ENCODE data around the gene FBRSL1.

The FBRSL1 gene

GRCh38 chr12:132485619-132486018 lies 4.3 kb upstream of the FBRSL1 start:
- DNase-seq: no peak

GRCh38 chr12:132486168-132486567 lies 3.8 kb upstream of the FBRSL1 start:
- DNase-seq: no peak

- no peak for DNase-seq
These were observed 3.4 kb upstream of the FBRSL1 start for GRCh38 chr12:132486576-132486975.

GRCh38 chr12:132487311-132487741 lies 2.6 kb upstream of the FBRSL1 start:
- DNase-seq: no peak

GRCh38 chr12:132488127-132489077 lies 1.5 kb upstream of the FBRSL1 start:
- peak; percentile 47 for DNase-seq

- peak; percentile 73 for DNase-seq
These were observed 811 bp upstream of the FBRSL1 start for GRCh38 chr12:132489078-132489601.

- DNase-seq: no peak
These were observed 629 bp downstream of the FBRSL1 start for GRCh38 chr12:132490422-132491137.

- no peak for DNase-seq
These were observed 1.2 kb downstream of the FBRSL1 start for GRCh38 chr12:132491138-132491663.

- no peak for DNase-seq
These were observed 1.9 kb downstream of the FBRSL1 start for GRCh38 chr12:132491761-132492378.

GRCh38 chr12:132492522-132492921 lies 2.6 kb downstream of the FBRSL1 start:
- DNase-seq: no peak

- no peak for DNase-seq
These were observed 3.0 kb downstream of the FBRSL1 start for GRCh38 chr12:132492951-132493350.

- DNase-seq: no peak
These were observed 3.7 kb downstream of the FBRSL1 start for GRCh38 chr12:132493482-132494178.

- DNase-seq: no peak
These were observed 4.6 kb downstream of the FBRSL1 start for GRCh38 chr12:132494294-132495164.

GRCh38 chr12:132495165-132495544 lies 5.2 kb downstream of the FBRSL1 start:
- no peak for DNase-seq

GRCh38 chr12:132495629-132496357 lies 5.8 kb downstream of the FBRSL1 start:
- no peak for DNase-seq

GRCh38 chr12:132496358-132496669 lies 6.4 kb downstream of the FBRSL1 start:
- DNase-seq: no peak

GRCh38 chr12:132496710-132497109 lies 6.8 kb downstream of the FBRSL1 start:
- no peak for DNase-seq

GRCh38 chr12:132497514-132498405 lies 7.8 kb downstream of the FBRSL1 start:
- DNase-seq: no peak

GRCh38 chr12:132498931-132499330 lies 9.0 kb downstream of the FBRSL1 start:
- no peak for DNase-seq

All from central memory CD4-positive, alpha-beta T cell (primary cell).